Type B pancreatic cell (in vitro differentiated cells): ENCODE measurements around the gene OR2Z1. TPM values are rescaled to one million over a fixed set of nuclear protein-coding genes. Genes with fewer than 3 reads are reported as not detected.
A peak's percentile ranks its signal among the peaks of the same experiment; 100 is the strongest.

ENCODE experiments used
- DNase-seq: peaks from one replicate; pipeline ENCODE4 v3.0.0; 2021; ENCODE audit warnings: mixed read lengths; ENCODE audit not compliant: unreplicated experiment; ENCODE audit errors: extremely low spot score
- H3K27ac Mint-ChIP-seq: 2 replicates; pipeline ENCODE4 v1.8.0; 2021; ENCODE audit warnings: mild to moderate bottlenecking, mixed read lengths
- H3K27me3 Mint-ChIP-seq: 2 replicates; pipeline ENCODE4 v1.8.0; 2021; ENCODE audit warnings: mixed read lengths
- H3K36me3 Mint-ChIP-seq: 2 replicates; pipeline ENCODE4 v1.8.0; 2021; ENCODE audit warnings: mixed read lengths
- H3K4me1 Mint-ChIP-seq: one replicate; pipeline ENCODE4 v1.8.0; 2021; ENCODE audit warnings: mixed read lengths; ENCODE audit not compliant: unreplicated experiment
- H3K4me3 Mint-ChIP-seq: 2 replicates; pipeline ENCODE4 v1.8.0; 2021; ENCODE audit warnings: mild to moderate bottlenecking, mixed read lengths
- H3K9me3 Mint-ChIP-seq: 2 replicates; pipeline ENCODE4 v1.8.0; 2021; ENCODE audit warnings: mixed read lengths
- CTCF ChIP-seq: fragments of 200-600 bp; sonication (generic); conservative IDR thresholded peaks from 2 replicates; pipeline ENCODE4 v1.5.0; 2021; ENCODE audit warnings: antibody characterized with exemption, mild to moderate bottlenecking
- total RNA-seq: library from RNA; stranded (reverse); gene quantifications from 2 replicates; pipeline ENCODE4 v1.2.1, GENCODE V29; 2021; ENCODE audit warnings: low replicate concordance

Gene OR2Z1
- total RNA-seq, 1 donor from 2014 or later = not detected

DNA sequence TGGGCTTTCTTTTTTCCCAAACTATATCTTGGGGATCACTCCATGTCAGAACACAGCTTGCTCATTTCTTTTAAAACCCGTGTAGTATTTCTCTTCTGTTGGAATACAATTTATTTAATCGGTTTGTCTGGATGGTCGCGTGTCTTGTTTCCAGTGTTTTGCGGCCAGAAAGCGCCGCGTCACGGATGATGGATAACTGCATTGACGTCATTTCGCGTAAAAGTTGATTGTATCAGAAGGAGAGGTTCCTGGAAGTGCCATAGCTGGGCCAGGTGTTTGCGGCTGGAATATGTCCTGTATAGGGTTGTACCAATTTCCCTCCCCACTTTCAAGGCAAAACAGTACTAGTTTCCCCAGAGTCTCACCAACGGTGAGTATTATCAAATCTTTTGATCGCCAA is 32.5 kb upstream of the OR2Z1 start:
- Mint-ChIP-seq H3K27me3 (peaks cover 11% of the 10 kb centered on the region), H3K27ac (no peak overlapping the region), H3K36me3 (no peaks in the 10 kb centered on the region), H3K4me1 (no peaks in the 10 kb centered on the region), H3K4me3 (no peak overlapping the region), H3K9me3 (no peaks in the 10 kb centered on the region)
- no peak for TF ChIP-seq CTCF
- DNase-seq = no peak

DNA sequence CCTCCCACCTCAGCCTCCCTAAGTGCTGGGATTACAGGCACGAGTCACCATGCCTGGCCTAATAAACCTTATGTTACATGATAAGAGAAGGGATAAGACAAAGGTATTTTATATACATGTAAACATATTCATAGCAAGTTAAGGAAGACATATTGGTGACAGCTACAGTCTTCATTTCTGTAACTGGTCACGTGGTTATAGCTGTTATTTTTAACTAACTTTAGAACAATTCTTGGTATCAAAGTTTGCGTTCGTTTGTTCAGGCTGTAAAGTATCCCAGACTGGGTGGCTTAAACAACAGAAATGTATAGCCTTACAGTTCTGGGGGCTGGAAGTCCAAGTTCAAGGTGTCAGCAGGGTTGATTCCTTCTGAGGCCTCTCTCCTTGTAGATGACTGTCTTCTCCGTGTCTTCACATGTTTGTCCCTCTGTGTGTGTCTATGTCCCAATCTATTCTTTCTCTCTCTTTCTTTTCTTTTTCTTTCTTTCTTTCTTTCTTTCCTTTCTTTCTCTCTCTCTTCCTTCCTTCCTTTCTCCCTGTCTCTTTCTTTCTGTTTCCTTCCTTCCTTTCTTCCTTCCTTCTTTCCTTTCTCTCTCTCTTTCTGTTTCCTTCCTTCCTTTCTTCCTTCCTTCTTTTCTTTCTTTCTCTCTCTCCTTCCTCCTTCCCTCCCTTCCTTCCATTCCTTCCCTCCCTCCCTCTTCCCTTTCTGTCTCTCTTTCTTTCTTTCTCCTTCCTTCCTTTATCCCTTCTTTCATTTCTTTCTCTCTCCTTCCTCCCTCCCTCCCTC is 30.5 kb upstream of the OR2Z1 start:
- Mint-ChIP-seq H3K4me1 (no peaks in the 10 kb centered on the region), H3K27ac (no peak overlapping the region), H3K27me3 (peaks cover 13% of the 10 kb centered on the region), H3K36me3 (no peaks in the 10 kb centered on the region), H3K4me3 (no peak overlapping the region), H3K9me3 (no peaks in the 10 kb centered on the region)
- DNase-seq = no peak
- no peak for TF ChIP-seq CTCF

DNA sequence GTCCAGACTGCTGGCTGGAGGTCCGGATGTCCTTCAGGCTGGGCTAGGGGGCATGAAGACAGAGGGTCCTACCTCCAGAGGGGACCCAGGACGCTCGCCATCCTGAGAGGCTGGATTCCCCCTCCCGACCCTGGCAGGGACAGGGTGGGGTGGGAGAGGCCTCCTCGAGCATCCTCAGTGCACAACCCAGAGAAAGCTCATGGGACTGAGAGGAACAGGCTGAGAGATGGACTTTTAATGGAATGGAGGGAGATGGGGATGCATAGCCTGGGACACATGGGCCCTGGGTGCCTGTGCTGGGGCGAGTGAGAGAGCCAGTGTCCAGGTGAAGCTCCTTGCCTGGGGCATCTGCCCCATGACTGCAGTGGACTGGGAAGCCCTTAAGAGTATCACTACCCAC is 25.9 kb upstream of the OR2Z1 start:
- peaks cover 23% of the 10 kb centered on the region for H3K27me3 Mint-ChIP-seq
- TF ChIP-seq CTCF = no peak
- peak; percentile 42 for DNase-seq
- H3K27ac Mint-ChIP-seq = no peak overlapping the region
- H3K9me3 Mint-ChIP-seq = no peaks in the 10 kb centered on the region
- H3K36me3 Mint-ChIP-seq = no peaks in the 10 kb centered on the region
- H3K4me1 Mint-ChIP-seq = no peaks in the 10 kb centered on the region
- H3K4me3 Mint-ChIP-seq = no peak overlapping the region

DNA sequence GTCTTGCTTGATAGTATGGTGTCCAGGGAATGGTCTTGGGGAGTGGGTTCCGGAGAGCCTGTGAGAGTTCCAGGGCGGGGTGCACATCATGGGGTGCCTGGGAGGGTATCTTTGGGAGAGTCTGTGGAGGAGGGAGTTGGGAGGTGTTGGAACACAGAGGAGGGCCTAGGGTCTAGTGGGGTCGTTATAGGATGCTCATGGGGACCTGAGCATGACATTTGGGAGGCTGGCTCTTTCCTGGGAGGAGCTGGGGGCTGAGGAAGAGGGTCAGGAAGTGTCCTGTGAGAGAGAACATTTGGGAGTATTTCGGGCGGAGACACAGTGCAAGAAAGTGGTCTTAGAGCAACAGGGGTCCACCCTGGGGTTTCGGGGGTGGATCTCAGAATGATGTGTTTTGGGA is 25.5 kb upstream of the OR2Z1 start:
- Mint-ChIP-seq H3K4me3 (no peak overlapping the region), H3K27me3 (peaks cover 23% of the 10 kb centered on the region), H3K9me3 (no peaks in the 10 kb centered on the region), H3K36me3 (no peaks in the 10 kb centered on the region), H3K27ac (no peak overlapping the region), H3K4me1 (no peaks in the 10 kb centered on the region)
- DNase-seq = no peak
- TF ChIP-seq CTCF = no peak

DNA sequence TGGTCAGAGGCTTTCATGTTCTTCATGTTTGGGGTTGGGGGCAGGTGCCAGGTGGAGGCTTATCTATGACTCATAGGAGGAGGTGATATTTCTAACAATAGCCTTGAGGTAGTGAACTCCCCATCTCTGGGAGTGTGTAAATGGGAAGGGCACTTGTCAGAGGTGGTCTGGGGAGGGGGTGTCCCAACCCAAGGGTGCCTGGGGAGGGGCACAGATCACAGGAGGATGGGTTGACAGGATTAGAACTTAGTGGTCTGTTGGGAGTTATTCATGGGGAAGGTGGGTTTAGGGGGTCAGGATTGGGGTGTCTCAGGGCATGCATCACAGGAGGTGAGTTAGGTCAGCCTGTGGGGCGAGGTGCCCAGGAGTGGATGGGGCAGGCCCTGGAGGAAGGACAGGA is 24.4 kb upstream of the OR2Z1 start:
- no peak overlapping the region for H3K27ac Mint-ChIP-seq
- peaks cover 20% of the 10 kb centered on the region for H3K27me3 Mint-ChIP-seq
- no peak for TF ChIP-seq CTCF
- H3K9me3 Mint-ChIP-seq = no peaks in the 10 kb centered on the region
- no peak overlapping the region for H3K4me3 Mint-ChIP-seq
- no peaks in the 10 kb centered on the region for H3K4me1 Mint-ChIP-seq
- no peak for DNase-seq
- H3K36me3 Mint-ChIP-seq = no peaks in the 10 kb centered on the region
